ENCODE measurements around the gene C16orf95. TPM values are rescaled to one million over a fixed set of nuclear protein-coding genes. Genes with fewer than 3 reads are reported as not detected.

C16orf95 gene
- total RNA-seq, 2 experiments from 2014 or later: 7.3 to 9.2 TPM

- H3K4me3 Mint-ChIP-seq: no peak overlapping the region
- peaks cover 14% of the 10 kb centered on the region for H3K36me3 Mint-ChIP-seq (ENCODE audit: low read depth)
- H3K9me3 Mint-ChIP-seq: no peaks in the 10 kb centered on the region
- H3K27ac Mint-ChIP-seq: no peak overlapping the region
- peaks cover 12% of the 10 kb centered on the region for H3K4me1 Mint-ChIP-seq
- CTCF ChIA-PET: interaction anchor here (0.8 to 5.2 kb wide), 5 partner anchors 10 to 31 kb away, joined by 3 to 21 read pairs (median 4); partner anchors contain the start of gene C16orf95
- no peaks in the 10 kb centered on the region for H3K27me3 Mint-ChIP-seq
- POLR2A ChIA-PET: no interaction called here
- no peak for DNase-seq
Observed at GRCh38 chr16:87333581-87334331, 16.6 kb upstream of the C16orf95 start.

DNA sequence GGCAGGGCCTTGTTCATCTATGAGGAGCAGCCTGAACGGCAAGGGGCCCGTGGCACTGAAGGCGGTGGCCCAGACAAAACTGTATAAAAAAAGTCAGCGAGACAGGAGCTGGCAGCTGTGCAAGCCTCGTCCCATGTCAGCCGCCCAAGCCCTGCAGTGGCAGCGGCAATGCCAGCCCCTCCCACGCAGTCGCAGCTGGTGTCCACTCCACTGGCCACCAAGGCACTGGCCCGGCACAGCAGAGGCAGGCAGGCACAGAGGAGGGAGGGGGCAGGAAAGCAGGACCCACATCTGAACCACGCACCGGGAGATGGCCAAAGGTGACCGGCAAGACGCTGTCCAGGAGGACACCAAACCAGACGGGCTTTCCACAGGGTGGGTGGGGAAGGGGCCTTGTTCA is 15.9 kb upstream of the C16orf95 start:
- Mint-ChIP-seq H3K4me1 (peaks cover 11% of the 10 kb centered on the region), H3K9me3 (no peaks in the 10 kb centered on the region), H3K27ac (no peak overlapping the region), H3K27me3 (no peaks in the 10 kb centered on the region), H3K4me3 (no peak overlapping the region), H3K36me3 (ENCODE audit: low read depth) (peaks cover 11% of the 10 kb centered on the region)
- ChIA-PET CTCF (interaction anchor here (0.7 to 5.2 kb wide), 5 partner anchors 11 to 32 kb away, joined by 3 to 21 read pairs (median 4); partner anchors contain the start of gene C16orf95), POLR2A (no interaction called here)
- no peak for DNase-seq

DNA sequence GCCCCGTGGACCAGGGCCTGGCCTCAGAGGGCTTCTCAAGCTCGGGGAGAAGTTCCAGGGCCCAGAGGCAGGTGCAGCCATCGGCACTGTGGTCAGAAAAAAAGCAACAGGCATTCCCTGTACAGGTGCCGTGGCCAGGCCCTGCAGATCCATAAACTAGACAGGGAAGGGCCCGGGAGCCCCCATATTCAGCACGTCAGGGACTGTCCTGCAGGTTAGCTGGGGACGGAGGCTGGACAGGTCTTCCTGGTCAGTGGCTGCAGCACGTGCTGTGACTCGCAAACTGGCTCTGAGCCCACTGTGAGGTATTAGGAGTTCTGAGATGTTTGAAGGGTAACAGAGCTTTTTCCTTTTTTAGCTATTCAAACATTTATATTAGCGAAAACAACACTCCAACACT is 15.0 kb upstream of the C16orf95 start:
- Mint-ChIP-seq H3K4me1 (peaks cover 3% of the 10 kb centered on the region), H3K36me3 (ENCODE audit: low read depth) (peaks cover 8% of the 10 kb centered on the region), H3K27me3 (no peaks in the 10 kb centered on the region), H3K27ac (no peak overlapping the region), H3K9me3 (no peaks in the 10 kb centered on the region), H3K4me3 (no peak overlapping the region)
- DNase-seq: no peak
- ChIA-PET CTCF (interaction anchor here (0.7 to 5.2 kb wide), 8 partner anchors 10 to 111 kb away, joined by 3 to 21 read pairs (median 4); partner anchors contain the start of gene C16orf95), POLR2A (no interaction called here)

DNA sequence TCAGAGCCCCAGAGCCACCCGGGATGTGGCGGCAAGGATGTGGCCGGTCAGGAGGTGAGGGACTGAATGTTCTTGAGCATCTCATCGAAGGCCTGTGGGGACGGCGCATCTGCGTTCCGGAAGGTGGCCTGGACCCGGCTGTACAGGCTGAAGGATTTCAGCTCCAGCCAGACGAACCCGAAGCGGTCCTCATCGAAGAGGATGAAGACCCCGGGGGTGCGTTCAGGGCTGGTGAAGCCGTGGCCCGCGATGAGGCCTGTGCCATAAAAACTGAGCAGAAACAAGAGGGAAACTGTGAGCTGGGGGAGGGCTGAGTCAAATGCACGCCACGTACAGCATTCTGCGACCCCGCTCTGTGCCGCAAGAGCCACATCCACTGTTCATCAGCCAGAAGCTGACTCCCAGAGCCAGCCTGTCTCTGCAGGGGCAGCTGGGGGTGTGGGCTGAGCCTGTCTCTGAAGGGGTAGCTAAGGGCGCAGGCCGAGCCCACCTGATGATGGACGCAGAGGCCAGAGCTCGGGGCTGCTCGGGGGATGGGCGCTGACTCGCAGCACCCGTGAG is 14.1 kb upstream of the C16orf95 start:
- Mint-ChIP-seq H3K9me3 (no peaks in the 10 kb centered on the region), H3K4me3 (no peak overlapping the region), H3K36me3 (ENCODE audit: low read depth) (peaks cover 7% of the 10 kb centered on the region), H3K27ac (no peak overlapping the region), H3K4me1 (no peaks in the 10 kb centered on the region), H3K27me3 (no peaks in the 10 kb centered on the region)
- POLR2A ChIA-PET: no interaction called here
- no peak for DNase-seq
- CTCF ChIA-PET: interaction anchor here (0.8 to 5.2 kb wide), 6 partner anchors 13 to 112 kb away, joined by 3 to 21 read pairs (median 4); partner anchors contain the start of gene C16orf95

DNA sequence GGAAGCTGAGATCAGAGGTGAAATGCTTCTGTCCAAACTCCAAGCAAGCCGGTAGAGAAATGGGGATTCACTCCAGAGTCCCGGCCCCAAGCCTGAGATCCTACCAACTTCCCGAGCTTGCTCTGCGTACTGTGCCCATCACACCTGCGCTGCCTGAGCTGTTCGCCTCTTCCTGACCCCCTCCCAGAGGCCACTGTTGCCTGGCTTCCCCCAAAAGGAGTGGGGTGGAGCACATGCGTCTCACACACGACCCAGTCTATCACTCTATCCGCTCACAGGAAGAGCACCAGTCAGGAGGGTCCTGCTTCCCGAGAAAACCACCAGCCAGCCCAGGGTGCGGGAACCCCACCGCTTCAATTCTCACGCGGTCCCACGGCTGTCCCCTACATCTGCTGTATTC is 13.5 kb upstream of the C16orf95 start:
- Mint-ChIP-seq H3K36me3 (ENCODE audit: low read depth) (peaks cover 7% of the 10 kb centered on the region), H3K27me3 (no peaks in the 10 kb centered on the region), H3K27ac (no peak overlapping the region), H3K4me1 (peaks cover 3% of the 10 kb centered on the region), H3K9me3 (no peaks in the 10 kb centered on the region), H3K4me3 (no peak overlapping the region)
- DNase-seq: no peak
- POLR2A ChIA-PET: no interaction called here
- CTCF ChIA-PET: interaction anchor here (5.2 kb wide), 1 partner anchor 12 kb away, joined by 21 read pairs; the partner anchor contains the start of gene C16orf95

GRCh38 chr16:87330257-87330624 is 13.0 kb upstream of the C16orf95 start:
- Mint-ChIP-seq H3K4me3 (no peak overlapping the region), H3K4me1 (peaks cover 5% of the 10 kb centered on the region), H3K9me3 (no peaks in the 10 kb centered on the region), H3K27ac (no peak overlapping the region), H3K27me3 (no peaks in the 10 kb centered on the region), H3K36me3 (ENCODE audit: low read depth) (peaks cover 7% of the 10 kb centered on the region)
- no peak for DNase-seq
- POLR2A ChIA-PET: no interaction called here
- CTCF ChIA-PET: interaction anchor here (5.2 kb wide), 1 partner anchor 12 kb away, joined by 21 read pairs; the partner anchor contains the start of gene C16orf95

DNA sequence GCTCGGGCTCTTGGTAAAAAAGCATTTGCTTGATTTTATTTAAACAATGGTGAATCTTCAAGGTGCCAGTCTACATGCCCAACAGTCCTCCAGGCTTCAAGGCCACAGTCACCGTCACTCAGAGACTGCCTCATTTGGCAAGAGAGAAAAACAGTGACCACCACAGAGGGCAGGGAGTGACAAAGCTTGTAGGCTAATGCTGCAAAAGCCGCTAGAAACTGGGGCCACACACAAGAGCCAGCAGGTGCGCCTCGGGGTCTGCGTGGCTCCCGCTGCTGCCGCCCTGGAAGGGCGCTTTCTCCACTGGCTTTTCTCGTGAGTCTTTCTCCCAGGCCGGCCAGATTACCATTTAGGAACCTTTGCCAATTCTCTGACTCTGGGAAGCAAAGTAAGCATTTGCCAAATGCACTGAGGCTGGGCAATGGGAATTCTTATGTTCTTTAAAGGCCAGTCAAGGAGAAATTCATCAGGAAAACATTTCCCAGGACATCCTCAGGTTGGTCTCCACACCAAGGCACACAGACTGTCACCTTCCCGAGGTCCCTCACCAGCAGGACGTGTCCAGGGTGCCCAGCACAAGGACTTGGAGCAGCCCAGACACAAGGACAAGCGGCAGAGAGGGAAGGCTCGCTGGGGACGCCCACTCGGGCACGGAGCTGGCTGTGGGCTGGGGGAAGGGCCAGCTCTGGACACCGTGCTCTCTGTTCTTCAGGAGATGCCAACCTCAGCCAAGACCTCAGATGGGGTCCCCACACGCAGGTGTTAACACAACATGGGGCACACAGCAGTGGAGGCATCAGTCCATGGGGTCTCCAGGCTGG is 12.5 kb upstream of the C16orf95 start:
- H3K4me3 Mint-ChIP-seq: no peak overlapping the region

GRCh38 chr16:87328846-87329245 is 11.7 kb upstream of the C16orf95 start:
- POLR2A ChIA-PET: no interaction called here
- Mint-ChIP-seq H3K27me3 (no peaks in the 10 kb centered on the region), H3K36me3 (ENCODE audit: low read depth) (peaks cover 7% of the 10 kb centered on the region), H3K9me3 (no peaks in the 10 kb centered on the region), H3K27ac (no peak overlapping the region), H3K4me1 (peaks cover 5% of the 10 kb centered on the region), H3K4me3 (no peak overlapping the region)
- DNase-seq: no peak
- CTCF ChIA-PET: interaction anchor here (1.3 kb wide), 1 partner anchor 65 kb away, joined by 4 read pairs; no protein-coding TSS in a partner anchor

More for the DNA sequence above, 12.5 kb upstream of the C16orf95 start:
- ChIA-PET POLR2A (no interaction called here), CTCF (interaction anchor here (1.3 to 5.2 kb wide), 2 partner anchors 11 to 64 kb away, joined by 4 to 21 read pairs; partner anchors contain the start of gene C16orf95)
- Mint-ChIP-seq H3K36me3 (ENCODE audit: low read depth) (peaks cover 7% of the 10 kb centered on the region), H3K4me1 (peaks cover 5% of the 10 kb centered on the region), H3K9me3 (no peaks in the 10 kb centered on the region), H3K27ac (no peak overlapping the region), H3K27me3 (no peaks in the 10 kb centered on the region)
- DNase-seq: no peak

- POLR2A ChIA-PET: no interaction called here
- Mint-ChIP-seq H3K27ac (no peak overlapping the region), H3K9me3 (no peaks in the 10 kb centered on the region), H3K27me3 (no peaks in the 10 kb centered on the region), H3K4me3 (no peak overlapping the region), H3K36me3 (ENCODE audit: low read depth) (peaks cover 4% of the 10 kb centered on the region), H3K4me1 (peaks cover 5% of the 10 kb centered on the region)
- no peak for DNase-seq
- CTCF ChIA-PET: no interaction called here
Observed at GRCh38 chr16:87327798-87328495, 10.8 kb upstream of the C16orf95 start.

DNA sequence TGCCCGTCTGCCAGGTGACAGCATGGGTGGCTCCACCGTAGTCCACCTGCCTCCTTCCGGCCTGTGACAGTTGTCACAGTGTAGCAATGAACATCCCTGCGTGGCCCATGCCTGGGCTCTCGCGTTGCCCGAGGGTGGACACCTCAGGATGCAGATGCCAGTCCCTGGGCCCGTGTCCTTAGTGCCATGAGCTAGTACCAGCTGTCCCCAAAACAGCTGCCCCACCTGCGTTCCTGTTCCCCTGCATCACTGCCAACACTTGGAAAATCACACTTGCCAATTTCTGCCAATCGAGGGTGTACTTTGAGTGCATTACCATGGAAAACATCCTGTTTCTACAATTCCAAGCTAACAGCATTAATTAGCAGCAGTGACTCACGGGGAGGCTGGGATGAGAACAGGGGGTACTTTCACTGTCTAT is 9.0 kb upstream of the C16orf95 start:
- Mint-ChIP-seq H3K4me3 (no peak overlapping the region), H3K36me3 (ENCODE audit: low read depth) (peaks cover 3% of the 10 kb centered on the region), H3K27ac (no peak overlapping the region), H3K27me3 (no peaks in the 10 kb centered on the region), H3K9me3 (no peaks in the 10 kb centered on the region), H3K4me1 (peaks cover 5% of the 10 kb centered on the region)
- no peak for DNase-seq
- ChIA-PET POLR2A (no interaction called here), CTCF (interaction anchor here (0.9 to 1.2 kb wide), 2 partner anchors 9 to 68 kb away, joined by 3 to 4 read pairs; partner anchors contain the start of gene C16orf95)

DNA sequence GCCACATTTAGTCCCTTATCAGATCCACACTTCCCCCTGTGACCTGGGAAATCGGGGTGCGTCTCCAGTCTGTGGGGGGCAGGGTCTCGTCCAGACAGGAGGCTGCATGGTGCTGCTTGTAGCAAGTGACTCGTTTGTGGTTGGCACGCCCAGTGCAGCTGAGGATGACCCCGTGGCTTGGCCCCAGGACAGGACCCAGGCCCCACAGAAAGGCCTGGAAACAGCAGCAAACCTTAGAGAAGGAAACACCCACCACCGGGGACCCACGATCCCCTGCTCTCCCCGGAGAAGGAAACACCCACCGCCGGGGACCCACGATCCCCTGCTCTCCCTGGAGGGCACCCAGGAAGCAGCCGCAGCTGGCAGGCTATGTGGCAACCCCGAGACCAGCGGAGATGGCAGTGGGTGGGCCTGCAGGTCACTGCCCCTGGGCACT is 8.2 kb upstream of the C16orf95 start:
- H3K36me3 Mint-ChIP-seq (ENCODE audit: low read depth): peaks cover 3% of the 10 kb centered on the region
- no peak for DNase-seq
- H3K4me3 Mint-ChIP-seq: no peak overlapping the region
- CTCF ChIA-PET: interaction anchor here (0.9 to 1.2 kb wide), 2 partner anchors 9 to 69 kb away, joined by 3 read pairs; no protein-coding TSS in a partner anchor
- H3K27ac Mint-ChIP-seq: no peak overlapping the region
- no peaks in the 10 kb centered on the region for H3K27me3 Mint-ChIP-seq
- POLR2A ChIA-PET: no interaction called here
- no peaks in the 10 kb centered on the region for H3K9me3 Mint-ChIP-seq
- peaks cover 5% of the 10 kb centered on the region for H3K4me1 Mint-ChIP-seq
